ENCODE measurements around the gene TMEM131. TPM values are rescaled to one million over a fixed set of nuclear protein-coding genes. Genes with fewer than 3 reads are reported as not detected.

TMEM131 gene
- total RNA-seq, 1 experiment from 2014 or later = 29.6 TPM

DNA sequence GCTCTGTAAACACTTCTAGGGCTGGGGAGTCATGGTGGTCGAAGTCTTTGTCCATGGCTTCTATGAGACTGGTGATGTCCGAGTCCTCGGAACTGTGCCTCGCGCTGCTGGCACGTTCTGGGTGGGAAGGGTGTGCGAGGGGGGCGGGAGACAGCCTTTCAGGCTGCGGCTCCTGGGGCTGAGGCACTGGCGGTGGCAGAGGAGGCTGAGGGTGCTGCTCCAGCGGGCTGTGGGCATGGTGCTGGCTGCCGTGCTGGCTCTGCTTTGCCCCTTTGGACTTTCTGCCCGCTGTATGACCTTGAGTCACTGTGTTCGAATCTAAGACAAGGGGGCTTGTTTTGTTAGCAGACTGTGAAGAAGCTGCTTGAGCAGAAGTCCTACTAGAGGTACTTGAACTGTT, 203.3 kb downstream of the TMEM131 start:
- no peak overlapping the region for H3K4me3 ChIP-seq
- no peaks in the 10 kb centered on the region for H4K20me1 ChIP-seq (ENCODE audit: insufficient read depth)
- no peaks in the 10 kb centered on the region for H3K27me3 ChIP-seq (ENCODE audit: insufficient read depth, low read depth)
- intact Hi-C loops (cut with micrococcal nuclease; ENCODE audit: unreplicated experiment) = no loop called here
- BruUV-seq (replicated peaks) = no TSS peak
- H3F3A ChIP-seq (ENCODE audit: insufficient read depth, low read depth) = no peaks in the 10 kb centered on the region
- H3K36me3 ChIP-seq (ENCODE audit: low read depth) = peaks cover 9% of the 10 kb centered on the region; the same call in 1 of the 2 replicates
- H3K9me2 ChIP-seq (ENCODE audit: insufficient read depth) = no peaks in the 10 kb centered on the region
- H2AFZ ChIP-seq = no peak overlapping the region
- no peak for DNase-seq
- TF ChIP-seq, protein P1, sequence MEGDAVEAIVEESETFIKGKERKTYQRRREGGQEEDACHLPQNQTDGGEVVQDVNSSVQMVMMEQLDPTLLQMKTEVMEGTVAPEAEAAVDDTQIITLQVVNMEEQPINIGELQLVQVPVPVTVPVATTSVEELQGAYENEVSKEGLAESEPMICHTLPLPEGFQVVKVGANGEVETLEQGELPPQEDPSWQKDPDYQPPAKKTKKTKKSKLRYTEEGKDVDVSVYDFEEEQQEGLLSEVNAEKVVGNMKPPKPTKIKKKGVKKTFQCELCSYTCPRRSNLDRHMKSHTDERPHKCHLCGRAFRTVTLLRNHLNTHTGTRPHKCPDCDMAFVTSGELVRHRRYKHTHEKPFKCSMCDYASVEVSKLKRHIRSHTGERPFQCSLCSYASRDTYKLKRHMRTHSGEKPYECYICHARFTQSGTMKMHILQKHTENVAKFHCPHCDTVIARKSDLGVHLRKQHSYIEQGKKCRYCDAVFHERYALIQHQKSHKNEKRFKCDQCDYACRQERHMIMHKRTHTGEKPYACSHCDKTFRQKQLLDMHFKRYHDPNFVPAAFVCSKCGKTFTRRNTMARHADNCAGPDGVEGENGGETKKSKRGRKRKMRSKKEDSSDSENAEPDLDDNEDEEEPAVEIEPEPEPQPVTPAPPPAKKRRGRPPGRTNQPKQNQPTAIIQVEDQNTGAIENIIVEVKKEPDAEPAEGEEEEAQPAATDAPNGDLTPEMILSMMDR (conservative IDR thresholded peaks at IDR 0.05) = no peak
- TF ChIP-seq EZH2 (IDR thresholded peaks at IDR 0.05; ENCODE audit: low read depth) = no peak
- CTCF ChIA-PET = no interaction called here
- no peaks in the 10 kb centered on the region for H3K79me2 ChIP-seq (ENCODE audit: low read depth)
- no peaks in the 10 kb centered on the region for H3K9me3 ChIP-seq (ENCODE audit: insufficient read depth, low read depth)
- H3K4me1 ChIP-seq (replicated peaks; ENCODE audit: insufficient read depth) = no peaks in the 10 kb centered on the region
- H3K4me2 ChIP-seq = no peak overlapping the region
- POLR2A ChIA-PET (ENCODE audit: unreplicated experiment) = no interaction called here
- H3K27ac ChIP-seq = no peak overlapping the region

DNA sequence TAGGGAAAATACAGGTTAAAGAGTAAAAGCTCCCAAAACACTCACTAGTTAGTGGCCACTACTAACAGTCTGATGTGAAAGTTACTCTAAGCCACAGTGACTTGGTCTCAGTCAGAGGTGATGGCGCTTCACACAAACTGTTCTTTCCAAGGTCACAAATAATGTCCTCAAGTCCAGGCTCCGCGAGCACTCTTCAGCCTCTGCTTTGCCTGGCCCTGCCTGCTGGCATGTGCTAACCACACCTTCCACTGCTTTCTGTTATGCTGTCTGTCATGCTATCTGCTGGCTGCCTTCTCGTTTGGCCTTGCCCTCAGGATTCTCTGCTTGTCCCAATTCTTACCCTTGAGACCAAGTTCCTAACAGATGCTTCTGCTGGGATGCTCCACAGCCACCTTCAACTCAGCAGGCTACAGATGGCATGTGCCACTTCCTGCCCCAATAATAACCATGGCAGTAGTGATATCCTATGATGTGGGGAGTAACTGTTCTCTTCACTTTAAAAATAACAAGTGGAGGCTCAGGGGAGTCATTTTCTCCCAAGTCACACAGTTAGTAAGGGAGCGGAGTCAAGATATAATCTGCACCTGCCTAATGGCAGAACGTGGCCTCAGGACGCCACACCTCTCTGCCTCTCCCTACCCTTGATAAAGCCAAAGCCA, 206.6 kb downstream of the TMEM131 start:
- Histone ChIP-seq H3K4me3 (no peak overlapping the region), H3K27me3 (ENCODE audit: insufficient read depth, low read depth) (no peaks in the 10 kb centered on the region), H3K9me2 (ENCODE audit: insufficient read depth) (no peaks in the 10 kb centered on the region), H3K79me2 (ENCODE audit: low read depth) (no peaks in the 10 kb centered on the region), H3K4me2 (no peak overlapping the region), H3K36me3 (ENCODE audit: low read depth) (peaks cover 5% of the 10 kb centered on the region; the same call in 1 of the 2 replicates), H3F3A (ENCODE audit: insufficient read depth, low read depth) (no peaks in the 10 kb centered on the region), H2AFZ (no peak overlapping the region), H3K9me3 (ENCODE audit: insufficient read depth, low read depth) (no peaks in the 10 kb centered on the region), H3K27ac (no peak overlapping the region), H4K20me1 (ENCODE audit: insufficient read depth) (no peaks in the 10 kb centered on the region), H3K4me1 (replicated peaks; ENCODE audit: insufficient read depth) (no peaks in the 10 kb centered on the region)
- TF ChIP-seq, protein P1 (conservative IDR thresholded peaks at IDR 0.05) = no peak
- no peak for TF ChIP-seq EZH2 (IDR thresholded peaks at IDR 0.05; ENCODE audit: low read depth)
- no peak for DNase-seq
- BruUV-seq (replicated peaks) = no TSS peak
- ChIA-PET POLR2A (ENCODE audit: unreplicated experiment) (no interaction called here), CTCF (no interaction called here)
- intact Hi-C loops (cut with micrococcal nuclease; ENCODE audit: unreplicated experiment) = no loop called here

DNA sequence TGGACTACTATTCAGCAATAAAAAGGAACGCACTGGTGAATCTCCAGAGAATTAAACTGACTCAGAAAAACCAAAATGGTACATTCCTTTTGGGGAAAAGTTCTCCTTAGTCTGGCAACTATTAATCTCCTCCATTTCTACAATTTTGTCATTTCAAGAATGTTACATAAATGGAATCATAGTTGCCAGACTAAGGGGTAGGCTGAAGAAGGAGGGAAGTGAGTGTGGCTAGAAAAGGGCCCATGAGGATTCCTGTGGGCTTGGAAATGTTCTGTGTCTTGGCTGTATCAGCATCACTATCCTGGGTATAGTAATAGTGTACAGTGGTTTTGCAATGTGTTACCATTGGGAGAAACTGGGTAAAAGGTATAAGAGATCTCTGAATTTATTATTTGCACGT, 209.9 kb downstream of the TMEM131 start:
- no TSS peak for BruUV-seq (replicated peaks)
- POLR2A ChIA-PET (ENCODE audit: unreplicated experiment) = no interaction called here
- CTCF ChIA-PET = no interaction called here

More for the DNA sequence above, 209.9 kb downstream of the TMEM131 start:
- Histone ChIP-seq H4K20me1 (ENCODE audit: insufficient read depth) (no peaks in the 10 kb centered on the region), H3F3A (ENCODE audit: insufficient read depth, low read depth) (no peaks in the 10 kb centered on the region), H3K4me2 (no peak overlapping the region), H3K27ac (no peak overlapping the region), H3K9me2 (ENCODE audit: insufficient read depth) (no peaks in the 10 kb centered on the region), H3K9me3 (ENCODE audit: insufficient read depth, low read depth) (no peaks in the 10 kb centered on the region), H2AFZ (no peak overlapping the region), H3K4me1 (replicated peaks; ENCODE audit: insufficient read depth) (no peaks in the 10 kb centered on the region), H3K79me2 (ENCODE audit: low read depth) (no peaks in the 10 kb centered on the region), H3K36me3 (ENCODE audit: low read depth) (no peaks in the 10 kb centered on the region), H3K27me3 (ENCODE audit: insufficient read depth, low read depth) (no peaks in the 10 kb centered on the region), H3K4me3 (no peak overlapping the region)
- intact Hi-C loops (cut with micrococcal nuclease; ENCODE audit: unreplicated experiment) = no loop called here
- DNase-seq = no peak
- TF ChIP-seq EZH2 (IDR thresholded peaks at IDR 0.05; ENCODE audit: low read depth) = no peak
- TF ChIP-seq, protein P1 (conservative IDR thresholded peaks at IDR 0.05) = no peak

All from PC-9 (cell line).